ENCODE measurements around the gene PPP6R2.

GRCh38 chr22:50371101-50371648, 28.0 kb downstream of the PPP6R2 start:
- TF ChIP-seq CTCF (IDR thresholded peaks at IDR 0.05; ENCODE audit: control extremely low read depth in 1 of 3, insufficient read depth in 1 of 3, low read depth in 1 of 3, low read length in 3 of 3) (no peak), RXRA (IDR thresholded peaks at IDR 0.05; ENCODE audit: insufficient read depth, low read depth, low read length) (no peak), RNF2 (IDR thresholded peaks at IDR 0.05; ENCODE audit: borderline replicate concordance, low read depth, low read length, missing control alignments, poor library complexity, severe bottlenecking) (no peak), EZH2 (IDR thresholded peaks at IDR 0.05; ENCODE audit: low read depth, low read length, severe bottlenecking) (no peak), POLR2AphosphoS5 (IDR thresholded peaks at IDR 0.05; ENCODE audit: low read depth, low read length) (no peak), GTF2F1 (IDR thresholded peaks at IDR 0.05; ENCODE audit: borderline replicate concordance, low read depth, low read length) (no peak), EP300 (IDR thresholded peaks at IDR 0.05; ENCODE audit: borderline replicate concordance in 1 of 2, low read depth in 2 of 2, low read length in 2 of 2) (no peak), POU5F1 (IDR thresholded peaks at IDR 0.05; ENCODE audit: low read depth, low read length) (no peak), POLR2A (IDR thresholded peaks at IDR 0.05; ENCODE audit: control extremely low read depth in 1 of 2, low read depth in 2 of 2, low read length in 2 of 2) (no peak), TEAD4 (IDR thresholded peaks at IDR 0.05; ENCODE audit: low read depth, low read length) (no peak), SIRT6 (IDR thresholded peaks at IDR 0.05; ENCODE audit: low read length) (no peak), RAD21 (IDR thresholded peaks at IDR 0.05 in 1 of 2, conservative IDR thresholded peaks at IDR 0.05 in 1 of 2; ENCODE audit: low read depth in 2 of 2, low read length in 2 of 2) (no peak), KDM5A (IDR thresholded peaks at IDR 0.05; ENCODE audit: low read length) (no peak)
- TF ChIP-seq, protein P1, sequence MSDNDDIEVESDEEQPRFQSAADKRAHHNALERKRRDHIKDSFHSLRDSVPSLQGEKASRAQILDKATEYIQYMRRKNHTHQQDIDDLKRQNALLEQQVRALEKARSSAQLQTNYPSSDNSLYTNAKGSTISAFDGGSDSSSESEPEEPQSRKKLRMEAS (IDR thresholded peaks at IDR 0.05), result no peak
